Large intestine (tissue), 3 donors: ENCODE measurements around the gene ABHD17C. TPM values are rescaled to one million over a fixed set of nuclear protein-coding genes. Genes with fewer than 3 reads are reported as not detected.

Experiments
- DNase-seq, 2 donors: peaks; one replicate each; pipeline versions ENCODE4 v3.0.0 to v3.0.0-alpha.2; 2013
- H3K27ac ChIP-seq: one replicate; pipeline ENCODE4 v1.5.1; 2013; ENCODE audit warnings: low read length
- H3K27me3 ChIP-seq: 2 replicates; pipeline ENCODE4 v1.6.1; 2013; ENCODE audit warnings: low read length; ENCODE audit not compliant: control insufficient read depth, insufficient read depth
- H3K36me3 ChIP-seq: 2 replicates; pipeline ENCODE4 v1.6.1; 2013; ENCODE audit warnings: low read length; ENCODE audit not compliant: control insufficient read depth, insufficient read depth
- H3K4me1 ChIP-seq: one replicate; pipeline ENCODE4 v1.6.1; 2013; ENCODE audit warnings: low read length; ENCODE audit not compliant: control insufficient read depth, insufficient read depth
- H3K4me3 ChIP-seq: one replicate; pipeline ENCODE4 v1.5.1; 2013; ENCODE audit warnings: low read length
- H3K9me3 ChIP-seq: one replicate; pipeline ENCODE4 v1.6.1; 2013; ENCODE audit warnings: mild to moderate bottlenecking, low read depth, low read length, moderate library complexity; ENCODE audit not compliant: control insufficient read depth
- WGBS: methylation state at CpG from one replicate; pipeline ENCODE4 v1.1.5; 2013; ENCODE audit warnings: low lambda C conversion rate; ENCODE audit not compliant: insufficient coverage; 5-methylcytosine and 5-hydroxymethylcytosine counted together
- polyA plus RNA-seq: library from polyadenylated mRNA; unstranded; fragments of 120-200 nt; gene quantifications from one replicate; pipeline ENCODE4 v1.2.1, GENCODE V29; 2013

ABHD17C gene
- polyA plus RNA-seq, 1 donor: 50.7 TPM

- DNase-seq: peak in 1 of 2 donors; percentile 27
- WGBS: no CpG with 5 or more reads among the region's 45 CpGs
- Histone ChIP-seq H3K36me3 (no peaks in the 10 kb centered on the region), H3K9me3 (peaks cover 3% of the 10 kb centered on the region), H3K27ac (no peak overlapping the region), H3K4me1 (peaks cover 14% of the 10 kb centered on the region), H3K4me3 (peak overlapping the region; percentile 24), H3K27me3 (peaks cover 59% of the 10 kb centered on the region)
These were observed 84.7 kb downstream of the ABHD17C start for GRCh38 chr15:80779658-80780415.

GRCh38 chr15:80780416-80781221 is 85.5 kb downstream of the ABHD17C start:
- Histone ChIP-seq H3K9me3 (peaks cover 3% of the 10 kb centered on the region), H3K27me3 (peaks cover 59% of the 10 kb centered on the region), H3K27ac (no peak overlapping the region), H3K4me1 (peaks cover 14% of the 10 kb centered on the region), H3K4me3 (peak overlapping the region; percentile 10), H3K36me3 (no peaks in the 10 kb centered on the region)
- 33% methylated on average over 1 of the region's 40 CpGs for WGBS
- peak in 1 of 2 donors; percentile 63 for DNase-seq

- peaks cover 14% of the 10 kb centered on the region for H3K4me1 ChIP-seq
- H3K27ac ChIP-seq: no peak overlapping the region
- no peak for DNase-seq
- H3K36me3 ChIP-seq: no peaks in the 10 kb centered on the region
- peaks cover 3% of the 10 kb centered on the region for H3K9me3 ChIP-seq
- H3K27me3 ChIP-seq: peaks cover 51% of the 10 kb centered on the region
- H3K4me3 ChIP-seq: no peak overlapping the region
These were observed 88.2 kb downstream of the ABHD17C start for GRCh38 chr15:80783260-80783659.

GRCh38 chr15:80785335-80785734 is 90.2 kb downstream of the ABHD17C start:
- no peak overlapping the region for H3K4me3 ChIP-seq
- H3K4me1 ChIP-seq: peaks cover 4% of the 10 kb centered on the region
- H3K27me3 ChIP-seq: peaks cover 32% of the 10 kb centered on the region
- no peak for DNase-seq
- no peak overlapping the region for H3K27ac ChIP-seq
- no peaks in the 10 kb centered on the region for H3K9me3 ChIP-seq
- no peaks in the 10 kb centered on the region for H3K36me3 ChIP-seq
- WGBS: no CpG with 5 or more reads among the region's 5 CpGs

GRCh38 chr15:80785811-80786354 is 90.8 kb downstream of the ABHD17C start:
- no peak overlapping the region for H3K27ac ChIP-seq
- DNase-seq: no peak
- H3K4me3 ChIP-seq: no peak overlapping the region
- H3K9me3 ChIP-seq: no peaks in the 10 kb centered on the region
- H3K27me3 ChIP-seq: peaks cover 26% of the 10 kb centered on the region
- WGBS: no CpG with 5 or more reads among the region's 5 CpGs
- H3K4me1 ChIP-seq: peaks cover under 1% of the 10 kb centered on the region
- H3K36me3 ChIP-seq: no peaks in the 10 kb centered on the region

- no CpG with 5 or more reads among the region's 3 CpGs for WGBS
- no peak for DNase-seq
- Histone ChIP-seq H3K27me3 (peaks cover 20% of the 10 kb centered on the region), H3K27ac (no peak overlapping the region), H3K9me3 (no peaks in the 10 kb centered on the region), H3K4me1 (no peaks in the 10 kb centered on the region), H3K36me3 (no peaks in the 10 kb centered on the region), H3K4me3 (no peak overlapping the region)
These were observed 92.2 kb downstream of the ABHD17C start for GRCh38 chr15:80787316-80787715.

GRCh38 chr15:80788536-80788935 is 93.4 kb downstream of the ABHD17C start:
- peaks cover 19% of the 10 kb centered on the region for H3K27me3 ChIP-seq
- no peak overlapping the region for H3K4me3 ChIP-seq
- no peaks in the 10 kb centered on the region for H3K36me3 ChIP-seq
- no peak for DNase-seq
- H3K9me3 ChIP-seq: no peaks in the 10 kb centered on the region
- 60% methylated on average over 2 of the region's 6 CpGs for WGBS
- H3K27ac ChIP-seq: no peak overlapping the region
- no peaks in the 10 kb centered on the region for H3K4me1 ChIP-seq

GRCh38 chr15:80789296-80789695 is 94.2 kb downstream of the ABHD17C start:
- Histone ChIP-seq H3K4me1 (no peaks in the 10 kb centered on the region), H3K36me3 (no peaks in the 10 kb centered on the region), H3K9me3 (no peaks in the 10 kb centered on the region), H3K4me3 (no peak overlapping the region), H3K27me3 (peaks cover 13% of the 10 kb centered on the region), H3K27ac (no peak overlapping the region)
- no peak for DNase-seq
- WGBS: 80% methylated on average over 1 of the region's 5 CpGs

- Histone ChIP-seq H3K27ac (no peak overlapping the region), H3K36me3 (no peaks in the 10 kb centered on the region), H3K27me3 (peaks cover 11% of the 10 kb centered on the region), H3K9me3 (no peaks in the 10 kb centered on the region), H3K4me1 (no peaks in the 10 kb centered on the region), H3K4me3 (no peak overlapping the region)
- no peak for DNase-seq
- WGBS: no CpG with 5 or more reads among the region's 4 CpGs
These were observed 94.7 kb downstream of the ABHD17C start for GRCh38 chr15:80789796-80790195.

GRCh38 chr15:80790236-80790635 is 95.1 kb downstream of the ABHD17C start:
- Histone ChIP-seq H3K27ac (no peak overlapping the region), H3K4me3 (no peak overlapping the region), H3K27me3 (peaks cover 12% of the 10 kb centered on the region), H3K36me3 (no peaks in the 10 kb centered on the region), H3K4me1 (no peaks in the 10 kb centered on the region), H3K9me3 (no peaks in the 10 kb centered on the region)
- DNase-seq: no peak
- no CpG with 5 or more reads among the region's 5 CpGs for WGBS
